NCI-H1417 (cell line): ENCODE measurements around the gene CASTOR1.

Experiments
- DNase-seq, 3 experiments: peaks; one replicate each; lab custom pipeline; 2025; lab: John Stamatoyannopoulos, UW

The CASTOR1 gene

DNA sequence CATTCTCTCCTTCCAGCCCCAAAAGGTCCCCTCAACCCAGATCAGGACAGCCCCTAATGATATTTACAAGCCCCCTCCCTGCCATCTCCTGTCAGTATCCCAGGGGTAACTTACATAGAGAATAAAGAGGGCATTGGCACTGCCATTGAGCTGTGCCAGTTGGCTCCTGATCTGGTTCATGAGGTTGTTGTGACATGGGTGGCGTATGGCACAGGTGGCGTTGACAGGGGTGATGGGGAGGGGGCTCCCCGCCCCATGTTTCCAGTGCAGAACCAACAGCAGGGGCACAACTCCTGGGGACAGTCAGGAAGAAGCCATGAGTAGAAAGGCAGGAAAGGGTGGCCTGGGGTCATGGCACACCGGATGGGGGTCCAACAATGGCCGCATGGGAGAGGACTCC is 44.7 kb downstream of the CASTOR1 start:
- DNase-seq = no peak

DNA sequence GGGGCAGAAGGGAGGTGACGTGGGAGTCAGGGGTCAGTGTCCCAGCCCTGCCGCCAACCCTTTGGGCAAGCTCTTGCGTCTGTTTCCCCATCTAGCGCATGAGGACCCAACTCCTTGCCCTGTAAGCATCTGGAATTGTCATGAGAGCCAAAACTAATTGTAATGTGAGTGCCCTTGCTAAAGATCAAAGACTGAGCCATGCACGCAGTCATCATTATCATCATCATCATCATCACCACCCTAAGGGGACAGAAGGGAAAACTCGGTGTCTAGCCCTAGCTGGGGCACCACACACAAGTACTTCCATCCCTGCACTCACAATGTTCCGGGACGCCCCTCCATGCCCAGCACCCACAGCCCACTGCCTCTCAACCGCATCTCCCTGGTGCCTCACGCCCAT is 45.2 kb downstream of the CASTOR1 start:
- no peak for DNase-seq

DNA sequence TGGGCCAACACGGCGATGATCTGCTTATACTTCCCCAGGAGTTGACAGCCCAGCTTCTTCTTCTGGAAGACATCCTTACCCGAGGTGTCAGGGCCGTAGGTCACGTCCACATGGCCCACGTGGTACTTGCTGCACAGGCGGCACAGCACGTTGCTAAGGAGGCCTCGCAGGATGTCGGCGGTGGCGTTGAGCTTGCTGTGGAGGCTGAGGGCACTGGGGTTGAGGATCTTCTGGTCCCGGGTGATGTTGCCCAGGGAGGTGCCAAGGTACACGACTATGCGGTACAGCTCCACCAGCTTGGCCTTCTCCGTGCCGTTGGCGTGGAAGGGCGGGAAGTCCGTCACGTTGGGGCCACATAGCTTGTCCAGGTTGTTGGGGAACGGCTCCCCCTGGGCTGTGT is 45.6 kb downstream of the CASTOR1 start:
- no peak for DNase-seq

- no peak for DNase-seq
These were observed 47.5 kb downstream of the CASTOR1 start for GRCh38 chr22:30241576-30242371.

- no peak for DNase-seq
These were observed 48.5 kb downstream of the CASTOR1 start for GRCh38 chr22:30240541-30241417.

DNA sequence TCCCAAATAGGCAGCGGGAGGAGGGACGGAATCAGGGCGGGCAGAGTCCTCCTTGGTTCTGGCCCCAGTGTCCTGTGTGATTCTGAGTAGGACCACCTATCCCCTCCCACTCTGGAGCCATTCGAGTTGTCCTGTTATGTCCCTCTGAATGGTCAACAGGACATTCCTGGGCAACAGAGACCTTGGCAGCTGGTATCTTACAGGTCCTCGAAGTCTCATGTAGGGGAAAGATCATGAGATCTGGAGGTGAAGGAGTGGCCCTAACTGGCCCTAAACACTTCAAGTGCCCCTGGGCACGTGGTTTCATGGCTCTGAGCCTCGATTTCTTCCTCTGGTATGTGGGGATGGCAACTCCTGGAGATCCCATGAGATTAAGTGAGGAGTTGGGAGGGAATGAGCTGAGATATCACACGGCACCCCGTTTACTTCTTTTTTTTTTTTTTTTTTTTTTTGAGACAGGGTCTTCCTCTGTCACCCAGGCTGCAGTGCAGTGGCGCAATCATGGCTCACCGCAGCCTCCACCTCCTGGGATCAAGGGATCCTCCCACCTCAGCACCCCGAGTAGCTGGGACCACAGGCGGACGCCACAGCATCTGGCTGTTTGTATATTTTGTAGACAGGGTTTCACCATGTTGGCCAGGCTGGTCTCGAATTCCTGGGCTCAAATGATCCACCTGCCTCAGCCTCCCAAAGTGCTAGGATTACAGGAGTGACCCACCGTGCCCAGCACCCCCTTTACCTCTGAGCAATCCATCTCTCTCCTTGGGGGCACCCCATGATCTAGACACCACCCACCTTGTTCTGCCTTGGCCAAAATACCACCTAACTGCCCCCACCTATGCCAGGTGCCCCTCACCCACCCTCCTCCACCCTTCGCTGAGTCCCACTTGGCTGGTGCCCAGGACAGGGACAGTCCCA is 49.6 kb downstream of the CASTOR1 start:
- no peak for DNase-seq

DNA sequence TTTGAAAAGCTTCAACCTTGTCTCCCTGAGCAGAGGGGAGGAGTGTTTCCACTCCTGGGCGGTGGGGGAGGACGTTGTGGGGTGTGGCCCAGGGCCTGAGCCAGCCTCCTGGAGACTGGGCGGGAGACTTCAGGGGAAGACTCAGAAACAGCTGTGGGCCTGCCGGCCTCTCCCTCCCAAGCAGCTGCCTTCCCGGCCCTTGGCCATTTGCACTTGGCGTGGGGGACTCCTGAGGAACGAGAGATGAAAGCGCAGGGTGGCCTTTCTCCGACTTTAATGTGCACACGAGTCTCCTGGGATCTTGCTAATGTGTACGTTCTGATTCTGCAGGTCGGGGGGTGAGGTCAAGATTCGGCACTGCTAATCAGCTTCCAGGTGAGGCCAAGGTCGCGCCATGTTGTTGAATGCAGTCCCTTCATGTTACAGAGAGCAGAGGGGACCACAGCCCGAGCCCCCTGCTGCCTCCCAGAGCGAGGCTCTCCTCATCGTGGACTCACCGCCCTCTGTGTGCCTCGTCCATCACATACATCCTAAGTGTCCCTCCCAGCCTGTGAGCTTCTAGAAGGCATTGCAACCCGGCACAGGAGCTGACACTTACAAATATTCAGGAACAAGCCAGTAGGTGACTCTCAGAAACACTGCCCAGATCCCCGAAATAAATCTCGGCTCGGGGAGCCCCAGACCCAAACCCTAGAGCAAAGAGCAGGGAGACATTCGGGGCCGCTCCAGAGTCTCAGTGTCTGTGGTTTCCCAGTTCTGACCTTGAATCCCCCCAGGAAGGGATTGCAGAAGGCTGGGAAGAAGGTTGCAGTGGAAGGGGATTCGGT is 50.4 kb downstream of the CASTOR1 start:
- DNase-seq = no peak

- no peak for DNase-seq
These were observed 51.2 kb downstream of the CASTOR1 start for GRCh38 chr22:30238136-30238535.

GRCh38 chr22:30236875-30237274 is 52.4 kb downstream of the CASTOR1 start:
- no peak for DNase-seq

- no peak for DNase-seq
These were observed 53.6 kb downstream of the CASTOR1 start for GRCh38 chr22:30235687-30236170.
